DMS79 treated with DMSO at 0.1 percent for 48 hours (cell line): ENCODE data around the gene DNAH1.
A peak's percentile ranks its signal among the peaks of the same experiment; 100 is the strongest.

ENCODE experiments used
- DNase-seq: peaks from one replicate; lab custom pipeline; 2025; lab: John Stamatoyannopoulos, UW

The DNAH1 gene

GRCh38 chr3:52358362-52358940 is 42.3 kb downstream of the DNAH1 start:
- DNase-seq: no peak

DNA sequence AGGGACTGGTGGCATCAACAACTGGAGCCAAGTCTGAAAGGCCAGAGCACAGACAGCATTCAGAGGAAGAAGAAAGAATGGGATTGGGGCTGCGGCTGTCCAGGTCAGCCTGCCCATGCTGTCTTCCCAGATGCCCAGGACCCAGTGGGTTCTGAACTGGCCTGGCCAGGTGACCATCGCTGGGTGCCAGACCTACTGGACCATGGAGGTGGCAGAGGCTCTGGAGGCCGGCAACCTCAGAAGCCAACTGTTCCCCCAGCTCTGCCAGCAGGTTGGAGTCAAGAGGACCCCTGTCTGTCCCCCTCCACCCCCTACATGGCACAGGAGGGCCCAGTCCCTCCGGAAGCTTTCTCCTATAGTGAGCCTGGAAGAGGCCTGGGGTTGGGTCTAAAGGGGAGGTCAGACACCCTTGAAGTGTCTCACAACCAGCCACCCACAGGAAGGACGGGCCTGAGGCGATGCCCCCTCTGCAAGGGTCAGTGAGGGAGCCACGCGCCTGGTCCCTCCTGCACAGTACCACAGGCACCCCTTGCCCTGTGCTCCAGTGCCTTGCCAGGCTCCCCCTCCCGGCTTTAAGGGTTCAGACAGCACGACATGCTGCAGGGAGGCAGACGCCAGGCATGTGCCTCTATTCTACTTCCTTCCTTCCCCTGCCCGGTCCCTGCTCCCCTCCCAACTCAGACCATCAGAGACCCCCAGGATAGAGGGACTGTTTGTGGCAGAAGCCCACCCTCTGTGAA is 43.2 kb downstream of the DNAH1 start:
- DNase-seq: no peak

GRCh38 chr3:52361011-52361410 is 44.9 kb downstream of the DNAH1 start:
- no peak for DNase-seq

DNA sequence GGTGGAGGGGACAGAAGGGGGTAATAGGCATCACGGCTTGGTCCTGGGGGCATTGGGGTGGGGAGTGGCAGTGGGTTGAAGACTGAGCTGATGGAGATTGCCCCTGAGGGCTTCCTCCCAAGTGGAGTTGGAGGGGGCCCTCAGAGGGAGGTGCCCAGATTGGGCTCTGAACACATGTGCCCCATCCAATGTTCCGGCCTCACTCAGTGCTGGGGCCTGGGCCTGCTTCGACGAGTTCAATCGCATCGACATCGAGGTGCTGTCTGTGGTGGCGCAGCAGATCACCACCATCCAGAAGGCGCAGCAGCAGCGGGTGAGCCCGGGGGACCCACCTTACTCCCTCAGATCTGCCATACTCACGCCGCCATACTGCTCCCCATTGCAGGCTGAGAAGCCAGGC is 45.3 kb downstream of the DNAH1 start:
- DNase-seq: no peak

GRCh38 chr3:52361898-52362297 is 45.8 kb downstream of the DNAH1 start:
- DNase-seq: no peak

- DNase-seq: peak; percentile 46
These were observed 48.4 kb downstream of the DNAH1 start for GRCh38 chr3:52364322-52365035.

GRCh38 chr3:52366527-52366926 is 50.4 kb downstream of the DNAH1 start:
- DNase-seq: no peak

GRCh38 chr3:52367891-52368880 is 52.1 kb downstream of the DNAH1 start:
- DNase-seq: no peak

DNA sequence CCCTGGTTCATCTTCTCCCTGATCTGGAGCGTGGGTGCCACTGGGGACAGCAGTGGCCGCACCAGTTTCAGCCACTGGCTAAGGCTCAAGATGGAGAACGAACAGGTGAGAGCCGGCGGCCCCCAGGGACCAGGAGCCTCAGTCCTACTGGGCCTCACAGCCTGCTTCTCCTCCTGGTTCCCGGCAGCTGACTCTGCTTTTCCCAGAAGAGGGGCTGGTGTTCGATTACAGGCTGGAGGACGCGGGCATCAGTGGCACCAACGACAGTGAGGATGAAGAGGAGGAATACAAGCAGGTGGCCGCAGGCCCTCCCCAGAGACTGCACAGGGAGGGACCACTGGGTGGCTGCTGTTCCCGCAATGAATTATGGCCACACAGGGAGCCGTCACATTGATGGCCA is 54.4 kb downstream of the DNAH1 start:
- DNase-seq: no peak

GRCh38 chr3:52372822-52373504 is 56.8 kb downstream of the DNAH1 start:
- no peak for DNase-seq

- DNase-seq: no peak
These were observed 57.6 kb downstream of the DNAH1 start for GRCh38 chr3:52373676-52374075.

DNA sequence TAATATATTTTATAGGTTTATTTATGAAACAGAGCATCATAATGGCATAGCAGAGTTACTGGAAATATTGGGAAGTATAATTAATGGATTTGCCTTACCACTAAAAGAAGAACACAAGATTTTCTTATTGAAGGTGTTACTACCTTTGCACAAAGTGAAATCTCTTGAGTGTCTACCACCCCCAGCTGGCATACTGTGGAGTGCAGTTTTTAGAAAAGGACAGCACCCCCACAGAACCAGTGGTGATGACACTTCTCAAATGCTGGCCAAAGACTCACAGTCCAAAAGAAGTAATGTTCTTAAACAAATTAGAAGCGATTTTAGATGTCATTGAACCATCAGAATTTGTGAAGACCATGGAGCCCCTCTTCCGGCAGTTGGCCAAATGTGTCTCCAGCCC is 58.1 kb downstream of the DNAH1 start:
- no peak for DNase-seq

DNA sequence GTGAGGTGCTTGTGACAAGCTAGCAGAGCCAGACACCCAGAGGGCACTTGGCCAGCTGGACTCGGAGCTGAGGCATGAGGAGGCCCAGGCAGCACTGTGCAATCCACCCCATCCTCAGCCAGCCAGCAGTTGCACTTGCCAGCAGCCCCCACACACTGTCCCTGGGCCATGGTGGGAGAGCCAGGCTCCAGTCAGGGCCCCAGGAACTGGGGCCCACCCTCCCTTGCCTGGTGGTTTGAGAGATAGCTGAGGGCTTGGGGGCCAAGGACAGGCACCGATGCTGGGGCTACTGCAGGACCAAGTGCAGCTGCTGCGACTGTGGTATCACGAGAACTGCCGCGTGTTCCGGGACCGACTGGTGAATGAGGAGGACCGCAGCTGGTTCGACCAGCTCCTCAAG is 63.5 kb downstream of the DNAH1 start:
- DNase-seq: no peak

- no peak for DNase-seq
These were observed 63.9 kb downstream of the DNAH1 start for GRCh38 chr3:52380023-52380422.

DNA sequence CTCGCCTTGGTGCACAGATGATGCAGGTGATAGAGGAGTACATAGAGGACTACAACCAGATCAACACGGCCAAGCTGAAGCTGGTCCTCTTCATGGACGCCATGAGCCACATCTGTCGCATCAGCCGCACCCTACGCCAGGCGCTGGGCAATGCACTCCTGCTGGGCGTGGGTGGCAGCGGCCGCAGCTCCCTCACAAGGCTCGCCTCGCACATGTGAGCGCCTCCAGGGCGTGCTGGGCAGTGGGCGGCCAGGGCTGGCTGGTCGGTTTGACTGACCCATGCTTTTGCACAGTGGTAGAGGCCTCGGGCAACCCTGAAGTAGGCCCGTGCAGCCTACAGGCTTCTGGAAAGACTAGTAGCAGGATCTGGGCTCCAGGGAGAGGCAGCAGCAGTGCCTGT is 65.5 kb downstream of the DNAH1 start:
- DNase-seq: no peak

DNA sequence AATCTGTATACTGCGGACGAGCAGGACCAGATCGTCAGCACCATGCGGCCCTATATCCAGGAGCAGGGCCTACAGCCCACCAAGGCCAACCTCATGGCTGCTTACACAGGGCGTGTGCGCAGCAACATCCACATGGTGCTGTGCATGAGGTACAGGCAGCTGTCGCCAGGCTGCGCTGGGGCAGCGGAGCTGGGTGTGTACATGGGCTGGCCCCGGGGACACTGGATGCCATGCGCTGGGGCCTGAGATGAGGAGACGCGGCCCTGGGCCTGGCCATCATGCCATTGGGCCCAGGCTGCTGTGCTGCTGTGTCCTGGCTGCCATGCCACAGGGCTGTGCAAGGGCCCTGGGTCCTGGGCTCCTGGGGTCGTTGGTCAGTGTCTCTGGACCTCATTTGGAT is 67.3 kb downstream of the DNAH1 start:
- no peak for DNase-seq

DNA sequence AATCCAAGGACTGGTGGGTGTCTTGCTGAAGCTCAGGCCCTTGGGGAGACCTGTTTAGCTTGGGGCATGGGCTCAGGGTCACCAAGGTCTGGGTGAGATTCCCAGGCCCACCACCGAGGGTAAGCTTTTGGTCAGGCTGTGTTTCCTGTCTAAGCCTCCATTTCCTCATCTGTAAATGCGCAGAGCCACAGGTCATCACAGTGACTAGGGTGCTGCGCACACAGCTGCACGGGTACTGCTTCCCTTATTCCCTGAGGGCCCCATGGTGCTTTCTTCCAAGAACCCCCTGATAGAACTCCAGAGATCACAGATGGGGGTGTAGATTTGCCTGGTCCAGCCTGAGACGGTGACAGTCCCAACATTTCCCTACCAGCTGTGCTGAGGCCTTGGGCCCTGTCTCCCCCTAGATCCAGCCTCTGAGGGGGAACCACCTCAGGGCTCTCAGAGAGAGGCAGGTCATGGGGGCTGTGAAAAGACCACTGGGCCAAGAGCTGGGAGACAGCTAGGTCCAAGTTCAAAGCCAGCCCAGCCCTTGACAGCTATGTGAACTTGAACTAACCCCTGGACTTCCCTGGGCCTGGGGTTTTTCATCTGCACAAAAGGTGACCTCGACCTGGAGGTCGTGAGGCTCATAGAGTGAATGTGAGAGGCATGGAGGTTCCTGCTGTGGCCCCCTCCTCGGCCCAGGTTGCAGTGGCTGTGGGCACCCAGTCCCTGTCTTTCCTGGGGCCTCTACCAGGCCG is 68.1 kb downstream of the DNAH1 start:
- DNase-seq: no peak

- no peak for DNase-seq
These were observed 69.0 kb downstream of the DNAH1 start for GRCh38 chr3:52385157-52385556.

DNA sequence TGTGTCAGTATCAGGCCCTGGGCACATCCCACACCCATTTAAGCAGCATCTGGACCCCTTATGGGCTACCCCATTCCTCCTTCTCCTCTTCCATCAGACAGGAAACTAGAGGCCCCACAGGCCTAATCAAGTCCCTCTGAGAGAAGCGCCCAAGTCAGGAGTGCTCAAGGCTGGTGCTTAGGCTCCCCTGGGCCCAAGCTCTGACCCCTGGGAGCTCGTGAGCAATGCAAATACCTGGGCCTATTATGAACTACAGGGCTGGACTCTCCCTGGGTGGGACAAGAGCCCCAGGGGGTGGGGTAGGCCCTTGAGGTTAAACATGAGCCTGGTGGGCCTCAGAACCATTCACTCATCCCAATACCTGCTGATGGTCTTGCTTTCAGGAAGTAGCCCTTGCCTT is 71.4 kb downstream of the DNAH1 start:
- DNase-seq: no peak

- DNase-seq: no peak
These were observed 72.3 kb downstream of the DNAH1 start for GRCh38 chr3:52388348-52388821.

DNA sequence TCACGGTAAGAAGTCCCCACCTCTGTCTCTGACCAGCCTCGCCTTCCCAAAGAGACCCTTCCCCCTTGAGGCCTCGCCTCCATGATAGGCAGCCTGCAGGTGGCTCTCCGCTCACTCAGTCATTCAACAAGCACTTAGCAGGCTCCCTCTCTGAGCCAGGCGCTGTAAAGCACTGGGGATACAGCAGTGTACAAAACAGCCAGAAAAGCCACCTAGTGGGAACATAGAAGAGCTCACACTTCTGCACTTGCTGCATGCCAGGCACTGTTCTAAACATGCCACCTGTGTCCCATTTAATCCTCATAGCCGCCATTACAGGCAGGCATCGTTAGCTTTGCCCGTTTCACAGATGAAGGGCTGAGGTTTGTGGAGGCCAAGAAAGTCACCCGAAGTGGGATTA is 72.8 kb downstream of the DNAH1 start:
- DNase-seq: no peak
